IPS-15b (cell line): ENCODE data around the gene CYP1A2.
A peak's percentile ranks its signal among the peaks of the same experiment; 100 is the strongest.
"Not testable (repeated sequence)": the region's sequence is repeated elsewhere in the genome, so short reads cannot be mapped to it uniquely, and the experiment has no call there.

Experiments
- H3K27me3 ChIP-seq: one replicate; pipeline ENCODE4 v1.6.1; 2013; ENCODE audit warnings: low read length; ENCODE audit not compliant: control insufficient read depth, insufficient read depth
- H3K36me3 ChIP-seq: one replicate; pipeline ENCODE4 v1.6.1; 2013; ENCODE audit warnings: low read length; ENCODE audit not compliant: control insufficient read depth, insufficient read depth
- H3K4me1 ChIP-seq: one replicate; pipeline ENCODE4 v1.6.1; 2013; ENCODE audit warnings: mild to moderate bottlenecking, low read length; ENCODE audit not compliant: control insufficient read depth, insufficient read depth
- H3K4me3 ChIP-seq: one replicate; pipeline ENCODE4 v1.5.1; 2013; ENCODE audit warnings: low read depth, low read length
- H3K9ac ChIP-seq: one replicate; pipeline ENCODE4 v1.6.1; 2013; ENCODE audit warnings: low read depth, mild to moderate bottlenecking, low read length
- H3K9me3 ChIP-seq: one replicate; pipeline ENCODE4 v1.6.1; 2013; ENCODE audit warnings: mild to moderate bottlenecking, low read length; ENCODE audit not compliant: control insufficient read depth, insufficient read depth

The CYP1A2 gene

GRCh38 chr15:74780523-74781430 is 32.1 kb downstream of the CYP1A2 start:
- Histone ChIP-seq H3K9ac (peak overlapping the region; percentile 5), H3K36me3 (no peaks in the 10 kb centered on the region), H3K4me1 (peaks cover 2% of the 10 kb centered on the region), H3K27me3 (peaks cover 38% of the 10 kb centered on the region), H3K9me3 (no peaks in the 10 kb centered on the region), H3K4me3 (peak overlapping the region; percentile 66)

- H3K9me3 ChIP-seq, result no peaks in the 10 kb centered on the region
- peaks cover 2% of the 10 kb centered on the region for H3K4me1 ChIP-seq
- H3K4me3 ChIP-seq, result peak within 1 kb of the TSS; percentile 79
- peaks cover 39% of the 10 kb centered on the region for H3K27me3 ChIP-seq
- no peaks in the 10 kb centered on the region for H3K36me3 ChIP-seq
- peak within 1 kb of the TSS; percentile 5 for H3K9ac ChIP-seq
Measured at GRCh38 chr15:74781431-74782258, 33.0 kb downstream of the CYP1A2 start, which contains the start of gene CSK. Gene CSK, plus strand, starts transcription at chr15:74782080. Its CDS starts 16,218 bp downstream, at chr15:74798298.

- H3K9me3 ChIP-seq, result no peaks in the 10 kb centered on the region
- H3K27me3 ChIP-seq, result peaks cover 44% of the 10 kb centered on the region
- no peak overlapping the region for H3K9ac ChIP-seq
- no peaks in the 10 kb centered on the region for H3K36me3 ChIP-seq
- H3K4me1 ChIP-seq, result peaks cover 2% of the 10 kb centered on the region
- H3K4me3 ChIP-seq, result peak overlapping the region; percentile 79
Measured at GRCh38 chr15:74782259-74783071, 33.8 kb downstream of the CYP1A2 start.

DNA sequence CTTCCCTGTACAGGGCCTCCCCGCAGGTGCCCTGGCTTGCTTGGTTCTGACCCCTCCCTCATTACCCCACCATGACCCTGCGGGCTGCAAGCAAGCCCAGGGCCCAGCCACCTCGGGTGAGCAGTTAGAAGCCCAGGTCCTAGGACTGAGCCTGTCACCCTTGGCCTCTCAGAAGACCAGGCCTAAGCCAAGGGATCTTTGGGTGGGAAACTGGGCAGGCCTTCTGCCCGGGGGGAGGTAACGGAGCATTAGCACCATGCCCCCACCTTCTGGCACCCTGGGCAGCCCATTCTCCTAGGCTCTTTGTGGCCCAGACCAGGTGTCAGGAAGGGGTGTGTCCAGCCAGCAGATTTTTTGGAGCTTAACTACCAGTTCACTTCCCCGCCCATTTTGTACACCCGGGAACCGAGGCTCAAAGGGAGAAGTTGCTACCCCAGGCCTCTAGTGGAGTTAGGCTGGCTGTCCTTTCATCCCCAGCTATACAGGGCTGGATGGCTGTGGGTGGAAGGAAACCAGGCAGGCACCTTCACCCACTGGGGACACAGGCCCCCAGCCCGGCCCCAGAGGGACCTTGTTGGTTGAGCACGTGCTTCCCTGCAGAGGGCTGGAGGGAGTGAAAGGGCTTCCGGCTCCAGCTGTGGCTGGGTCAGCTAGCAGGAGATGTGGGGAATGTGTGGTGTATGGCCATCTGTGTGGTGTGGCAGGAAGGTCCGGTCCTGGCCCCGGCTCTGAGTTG is 34.6 kb downstream of the CYP1A2 start:
- Histone ChIP-seq H3K4me1 (peaks cover 5% of the 10 kb centered on the region), H3K36me3 (no peaks in the 10 kb centered on the region)

GRCh38 chr15:74783808-74784175 is 35.1 kb downstream of the CYP1A2 start:
- H3K27me3 ChIP-seq, result peaks cover 55% of the 10 kb centered on the region
- H3K4me3 ChIP-seq, result no peak overlapping the region
- H3K36me3 ChIP-seq, result no peaks in the 10 kb centered on the region
- H3K9me3 ChIP-seq, result no peaks in the 10 kb centered on the region
- no peak overlapping the region for H3K9ac ChIP-seq
- peaks cover 10% of the 10 kb centered on the region for H3K4me1 ChIP-seq

More for the DNA sequence above, 34.6 kb downstream of the CYP1A2 start:
- H3K9ac ChIP-seq, result no peak overlapping the region
- H3K27me3 ChIP-seq, result peaks cover 50% of the 10 kb centered on the region
- no peaks in the 10 kb centered on the region for H3K9me3 ChIP-seq
- peak overlapping the region; percentile 79 for H3K4me3 ChIP-seq

DNA sequence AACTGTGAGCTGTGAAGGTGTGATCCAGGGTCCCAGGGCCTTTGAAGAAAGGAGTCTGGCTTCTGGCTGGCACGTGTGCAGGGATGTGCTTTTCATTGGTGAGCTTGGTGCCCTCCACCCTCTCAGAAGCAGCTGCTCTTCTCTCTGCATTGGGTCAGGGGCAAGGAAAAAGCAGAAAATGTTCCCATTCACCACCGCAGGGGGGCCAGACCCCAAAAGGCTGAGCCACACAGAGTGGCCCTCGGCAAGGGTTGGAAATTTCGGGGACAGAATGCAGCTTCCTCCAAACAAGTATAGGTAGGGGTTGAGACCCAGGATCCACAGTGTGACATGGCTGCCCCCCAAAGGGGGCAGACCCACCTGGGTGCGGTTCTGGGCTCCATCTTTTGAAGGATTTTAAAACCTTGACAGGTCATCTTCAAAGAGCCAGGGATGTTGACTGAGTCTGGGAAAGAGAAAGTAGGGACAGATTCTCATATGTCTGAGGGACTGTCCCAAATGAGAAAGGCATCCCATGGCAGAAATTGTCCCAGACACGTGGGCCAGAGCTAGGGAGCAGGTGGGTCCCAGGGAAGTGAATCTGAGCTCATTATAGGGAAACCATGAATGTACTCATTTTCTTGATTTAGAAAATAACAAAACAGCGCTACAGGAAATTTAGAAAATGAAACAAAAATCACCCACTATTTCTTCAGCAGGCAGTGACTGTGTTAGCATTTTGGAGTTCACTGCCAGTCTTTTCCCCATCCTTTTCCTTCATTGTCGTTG is 36.0 kb downstream of the CYP1A2 start:
- Histone ChIP-seq H3K4me1 (peaks cover 15% of the 10 kb centered on the region), H3K9me3 (no peaks in the 10 kb centered on the region), H3K4me3 (no peak overlapping the region), H3K9ac (no peak overlapping the region), H3K36me3 (no peaks in the 10 kb centered on the region), H3K27me3 (peaks cover 57% of the 10 kb centered on the region)

- H3K4me1 ChIP-seq, result peaks cover 15% of the 10 kb centered on the region
- no peaks in the 10 kb centered on the region for H3K36me3 ChIP-seq
- H3K9me3 ChIP-seq, result no peaks in the 10 kb centered on the region
- H3K4me3 ChIP-seq, result no peak overlapping the region
- peaks cover 58% of the 10 kb centered on the region for H3K27me3 ChIP-seq
- H3K9ac ChIP-seq, result no peak overlapping the region
Measured at GRCh38 chr15:74785194-74786032, 36.8 kb downstream of the CYP1A2 start.

DNA sequence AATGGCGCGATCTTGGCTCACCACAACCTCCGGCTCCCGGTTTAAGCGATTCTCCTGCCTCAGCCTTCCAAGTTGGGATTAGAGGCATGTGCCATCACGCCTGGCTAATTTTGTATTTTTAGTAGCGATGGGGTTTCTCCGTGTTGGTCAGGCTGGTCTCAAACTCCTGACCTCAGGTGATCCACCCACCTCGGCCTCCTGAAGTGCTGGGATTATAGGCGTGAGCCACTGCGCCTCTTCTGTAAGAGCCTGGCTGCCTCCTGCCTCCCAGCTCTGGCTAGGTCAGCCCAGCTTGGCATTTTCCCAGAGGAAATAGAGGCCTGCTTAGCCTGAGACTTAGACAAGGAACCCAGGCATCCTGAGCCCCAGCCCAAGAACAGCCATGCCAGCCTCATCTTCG is 37.4 kb downstream of the CYP1A2 start:
- H3K4me3 ChIP-seq, H3K36me3 ChIP-seq, H3K9ac ChIP-seq, H3K9me3 ChIP-seq: not testable (repeated sequence)
- Histone ChIP-seq H3K27me3 (peaks cover 56% of the 10 kb centered on the region), H3K4me1 (peaks cover 15% of the 10 kb centered on the region)

- peaks cover 13% of the 10 kb centered on the region for H3K4me1 ChIP-seq
- no peaks in the 10 kb centered on the region for H3K36me3 ChIP-seq
- H3K9me3 ChIP-seq, result no peaks in the 10 kb centered on the region
- peaks cover 53% of the 10 kb centered on the region for H3K27me3 ChIP-seq
- H3K4me3 ChIP-seq, result no peak overlapping the region
- no peak overlapping the region for H3K9ac ChIP-seq
Measured at GRCh38 chr15:74786551-74787165, 38.0 kb downstream of the CYP1A2 start.
